IPS-11a (cell line): ENCODE data around the gene SGMS2.

Experiments
- H3K4me3 ChIP-seq: one replicate; pipeline ENCODE4 v1.5.1; 2013; ENCODE audit warnings: low read depth, low read length, control low read depth

SGMS2 gene

DNA sequence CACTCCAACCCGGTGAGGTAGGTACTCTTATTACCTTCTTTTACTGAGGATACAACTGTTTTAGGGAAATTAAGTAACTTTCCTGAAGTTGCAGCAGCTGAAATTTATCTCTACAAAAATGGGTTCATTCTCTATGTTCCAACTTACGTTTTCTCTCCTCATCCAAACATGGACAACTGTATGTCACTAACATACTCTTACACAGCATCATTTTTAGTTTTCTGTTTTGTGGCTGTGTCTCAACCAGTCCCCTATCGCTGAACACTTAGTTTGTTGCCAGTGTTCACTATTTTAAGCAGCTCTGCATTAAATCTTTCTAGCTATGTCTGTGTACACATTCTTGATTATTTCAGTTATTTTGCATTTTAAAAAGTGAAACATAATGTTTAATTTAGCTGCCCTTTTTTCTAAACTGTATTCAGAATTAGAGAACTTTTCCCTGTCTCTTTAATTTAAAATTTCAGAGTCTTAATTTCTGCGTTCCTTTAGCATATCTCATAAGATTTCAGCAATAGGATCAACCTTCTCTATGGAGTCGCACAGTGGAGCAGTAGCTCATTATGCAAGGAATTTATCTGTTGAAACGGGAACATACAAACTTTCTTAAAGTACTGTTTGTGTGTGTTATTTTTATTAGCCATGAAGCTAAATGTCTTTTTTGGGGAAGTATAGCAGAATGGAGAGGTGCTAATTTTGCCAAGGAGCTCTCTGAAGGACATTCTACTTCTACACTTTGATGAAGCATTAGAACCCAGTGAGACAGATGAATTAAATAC lies 3.8 kb downstream of the SGMS2 start:
- H3K4me3 ChIP-seq, result no peak overlapping the region

DNA sequence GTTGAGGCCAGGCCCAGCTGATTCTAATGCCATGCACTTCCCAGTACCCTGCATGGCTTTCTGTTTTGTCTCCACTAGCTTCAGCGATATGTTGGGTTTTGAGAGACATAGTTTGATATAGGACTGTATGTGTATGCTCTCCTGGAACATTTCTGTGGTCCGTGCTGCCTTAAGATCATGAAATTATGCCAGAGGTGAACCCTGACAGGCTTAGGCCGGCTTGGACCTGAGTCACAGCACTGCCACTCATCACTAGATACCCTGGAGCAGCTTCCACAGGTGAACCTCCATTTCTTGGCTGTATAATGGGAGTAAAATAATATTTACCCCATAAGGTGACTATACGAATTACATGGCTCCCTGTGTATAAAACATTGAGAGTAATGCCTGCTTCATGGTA lies 6.4 kb downstream of the SGMS2 start:
- H3K4me3 ChIP-seq, result no peak overlapping the region

DNA sequence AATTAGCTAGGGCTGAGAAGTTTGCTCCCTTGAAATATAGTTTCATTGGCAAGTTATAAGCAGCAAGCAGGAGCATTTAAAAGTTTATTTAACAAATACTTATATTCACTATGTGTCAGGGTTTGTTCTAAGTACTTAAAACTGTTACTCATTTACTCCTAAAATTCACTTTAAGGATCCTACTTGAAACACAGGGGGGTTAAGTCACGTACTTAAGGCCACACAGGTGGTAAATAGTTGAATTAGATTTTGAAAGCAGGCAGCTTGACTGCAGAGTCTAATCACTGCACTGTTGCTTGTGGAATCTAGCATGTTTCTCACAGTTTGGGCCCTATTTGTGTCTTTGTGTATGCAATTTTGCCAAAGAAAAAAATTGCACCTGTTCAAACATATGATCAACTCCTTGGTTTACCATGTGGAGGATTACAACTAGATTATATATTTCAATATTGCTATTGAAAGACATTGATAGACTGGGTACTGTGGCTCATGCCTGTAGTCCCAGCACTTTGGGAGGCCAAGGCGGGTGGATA lies 7.6 kb downstream of the SGMS2 start:
- H3K4me3 ChIP-seq, result no peak overlapping the region

DNA sequence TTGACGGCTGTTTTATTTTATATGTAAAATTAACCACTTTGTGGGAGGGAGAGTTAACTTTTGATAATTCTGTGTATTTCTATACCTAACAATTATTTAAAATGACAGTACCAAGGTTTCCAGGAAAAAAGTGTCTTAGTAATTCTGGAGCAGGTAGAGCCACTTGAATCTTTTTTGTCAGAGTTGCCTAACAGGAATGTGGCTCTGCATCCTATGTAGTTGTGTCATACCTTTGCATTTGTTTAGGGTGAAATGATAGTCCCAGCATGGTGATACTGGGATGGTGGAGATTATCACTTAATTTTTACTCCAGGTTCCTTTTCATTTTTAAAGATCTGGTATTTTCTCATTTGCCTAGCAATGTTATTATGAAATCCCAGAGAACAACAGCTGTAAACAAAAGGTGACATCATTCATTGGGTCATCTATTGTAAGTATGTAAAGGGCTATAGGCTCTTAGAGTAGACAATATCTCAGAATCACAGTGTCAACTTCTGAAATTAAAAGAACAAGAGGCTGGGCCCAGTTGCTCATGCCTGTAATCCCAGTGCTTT lies 9.6 kb downstream of the SGMS2 start:
- H3K4me3 ChIP-seq, result no peak overlapping the region

DNA sequence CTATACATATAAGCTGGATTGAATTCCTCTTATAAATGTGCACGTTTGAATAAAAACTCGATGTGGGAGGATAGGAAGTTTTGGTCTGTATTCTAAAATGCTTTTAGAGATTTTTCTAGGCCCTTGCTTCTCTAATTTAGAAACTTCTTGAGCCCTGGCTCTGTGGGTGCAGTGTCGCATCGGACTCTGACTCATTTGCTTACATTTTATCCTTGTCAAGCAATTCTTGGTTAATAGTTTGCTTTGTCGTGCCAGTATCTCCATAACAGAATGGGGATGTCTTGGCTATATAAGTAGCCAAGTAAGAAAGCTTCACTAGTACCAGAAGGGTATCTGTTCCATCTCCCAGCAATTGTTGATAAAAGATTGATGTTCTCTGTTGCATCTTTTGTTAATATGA lies 10.7 kb downstream of the SGMS2 start:
- no peak overlapping the region for H3K4me3 ChIP-seq

DNA sequence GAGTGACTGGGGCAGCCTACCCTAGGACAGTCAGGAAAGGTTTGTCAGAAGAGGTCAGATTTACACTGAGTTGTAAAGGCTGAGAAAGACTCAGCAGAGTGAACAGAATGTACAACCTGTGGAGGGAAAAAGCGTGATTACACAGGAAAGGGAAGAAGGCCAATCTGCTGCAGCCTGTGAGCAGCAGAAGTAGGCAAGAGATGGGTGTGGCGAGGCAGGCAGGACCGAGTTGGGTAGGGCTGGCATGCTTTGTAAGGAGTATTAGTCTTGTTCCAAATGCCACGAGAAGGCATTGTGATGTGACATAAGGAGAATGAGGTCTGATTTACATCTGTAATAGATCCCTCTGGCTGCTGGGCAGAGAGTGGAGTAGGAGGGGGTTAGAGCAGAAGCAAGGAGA lies 12.6 kb downstream of the SGMS2 start:
- H3K4me3 ChIP-seq, result no peak overlapping the region

DNA sequence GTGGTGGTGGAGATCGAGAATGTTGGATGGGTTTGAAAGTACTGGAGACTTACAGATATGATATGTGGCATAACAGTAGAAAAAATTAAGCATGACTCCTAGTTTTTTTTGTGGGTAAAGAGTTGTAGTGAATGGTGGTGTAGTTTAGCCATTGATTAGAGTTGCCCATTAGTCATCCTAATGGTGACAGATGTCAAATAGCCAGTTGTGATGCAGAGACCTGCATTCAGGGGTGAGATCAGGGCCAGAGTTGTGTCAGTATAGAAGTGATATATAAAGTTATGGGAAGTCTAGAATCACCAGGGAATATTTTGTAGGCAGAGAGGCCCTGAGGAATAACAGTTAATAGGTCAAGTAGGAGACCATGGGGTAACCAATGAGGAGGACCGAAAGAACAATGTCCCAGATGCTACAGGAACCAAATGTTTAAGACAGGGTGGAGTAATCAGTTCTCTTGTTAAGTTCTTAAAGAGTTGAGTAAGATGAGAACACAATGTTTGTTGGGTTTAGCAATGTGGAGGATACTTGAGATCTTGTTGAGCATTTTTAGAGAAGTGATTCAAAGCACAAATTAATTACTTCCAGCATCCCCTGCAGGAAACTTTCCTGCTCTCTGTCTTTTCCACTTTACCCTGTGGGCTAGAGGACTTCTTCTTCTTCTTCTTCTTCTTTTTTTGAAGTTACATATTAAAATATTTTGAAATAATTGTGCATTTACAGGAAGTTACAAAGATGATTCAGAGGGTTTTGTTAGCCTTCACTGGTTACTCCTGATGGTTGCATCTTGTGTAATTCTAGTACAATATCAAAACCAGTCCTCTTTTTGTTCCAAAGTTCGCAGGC lies 13.3 kb downstream of the SGMS2 start:
- no peak overlapping the region for H3K4me3 ChIP-seq

DNA sequence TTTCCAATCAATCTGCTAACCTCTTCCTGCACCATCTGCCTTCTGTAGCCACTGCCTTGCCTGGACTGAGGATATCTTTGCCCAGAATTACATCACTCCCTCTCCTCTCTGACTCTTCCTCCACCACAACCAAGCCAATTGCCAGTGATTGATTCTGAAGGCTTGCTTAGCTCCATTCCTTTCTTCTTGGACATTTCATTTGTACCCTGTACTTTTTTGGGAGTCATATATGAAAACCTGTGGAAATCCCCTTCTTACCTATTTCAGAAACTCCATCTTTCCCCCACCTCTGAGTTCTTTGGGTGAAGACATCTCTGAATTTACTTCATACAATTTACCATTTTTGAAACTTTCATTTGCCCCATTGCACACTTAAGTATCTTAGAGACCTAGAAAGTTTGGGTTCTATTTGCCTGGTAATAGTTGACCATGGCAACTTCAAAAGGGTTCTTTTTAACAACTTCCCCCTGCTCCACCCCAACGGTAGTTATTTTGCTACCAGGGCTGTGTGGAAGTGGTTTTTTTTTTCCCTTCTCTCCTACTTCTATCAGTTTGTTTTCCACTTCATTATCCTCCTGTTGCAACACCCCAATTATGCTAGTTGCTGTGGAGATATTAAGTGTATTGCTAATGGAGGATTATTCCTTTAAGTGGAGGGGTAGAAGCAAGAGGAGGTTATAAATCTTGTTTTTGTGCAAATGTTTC lies 14.3 kb downstream of the SGMS2 start:
- H3K4me3 ChIP-seq, result no peak overlapping the region

DNA sequence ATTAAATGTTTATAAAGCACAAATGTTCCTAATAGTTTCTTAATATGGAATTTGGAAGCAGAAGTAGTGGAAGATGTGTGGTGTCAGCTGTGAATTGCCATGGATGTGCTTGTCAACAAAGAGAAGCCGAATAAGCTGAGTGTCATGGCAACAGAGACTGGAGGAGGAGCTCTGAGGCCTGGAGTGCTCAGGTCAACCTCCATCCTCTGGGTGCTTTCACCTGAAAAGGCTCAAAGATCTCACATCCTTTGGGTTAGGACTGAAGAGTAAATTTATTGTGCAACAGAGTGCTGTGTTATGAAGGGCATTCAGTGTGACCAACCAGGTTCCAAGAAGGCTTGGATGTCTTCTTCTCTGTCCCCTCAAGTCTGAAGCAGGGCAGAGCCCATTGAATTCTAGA lies 18.7 kb downstream of the SGMS2 start:
- no peak overlapping the region for H3K4me3 ChIP-seq

DNA sequence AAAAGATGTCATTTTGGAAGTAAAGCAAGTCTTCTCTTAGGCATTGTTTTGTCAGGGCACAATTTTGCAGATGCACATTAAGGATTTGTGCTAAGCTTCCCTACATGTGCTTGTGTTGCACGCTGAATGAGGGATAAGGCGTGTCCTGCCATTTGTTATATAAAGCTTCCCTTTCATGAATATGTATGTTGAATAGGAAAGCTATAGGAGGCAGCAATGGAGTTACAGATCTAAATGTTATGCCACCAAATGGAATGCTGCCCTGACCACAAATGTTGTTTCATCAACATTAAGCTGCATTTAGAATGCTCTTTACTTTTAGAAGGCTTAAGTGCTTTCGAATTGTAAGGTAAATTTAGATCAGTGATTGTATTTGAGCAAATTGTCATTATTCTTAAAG lies 20.9 kb downstream of the SGMS2 start:
- H3K4me3 ChIP-seq, result no peak overlapping the region

DNA sequence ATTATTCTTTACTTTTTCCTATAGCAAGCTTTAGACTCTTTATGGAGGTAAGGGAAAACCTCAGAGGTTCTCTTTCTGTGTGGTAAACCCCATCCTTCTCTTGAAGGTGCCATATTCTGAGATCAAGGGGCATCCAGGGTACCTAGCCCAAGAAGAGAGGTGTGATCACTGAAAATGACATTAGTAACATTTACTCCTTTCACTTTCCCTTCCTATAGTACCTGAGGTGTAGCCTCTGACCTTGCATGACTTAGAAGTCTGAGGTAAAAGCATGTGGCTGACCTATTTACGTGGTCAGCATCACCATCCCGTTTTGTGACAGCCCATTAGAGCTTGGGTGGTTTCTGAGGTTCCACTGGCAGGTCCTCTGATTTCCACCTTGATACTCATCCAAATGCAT lies 25.7 kb downstream of the SGMS2 start:
- H3K4me3 ChIP-seq, result no peak overlapping the region

DNA sequence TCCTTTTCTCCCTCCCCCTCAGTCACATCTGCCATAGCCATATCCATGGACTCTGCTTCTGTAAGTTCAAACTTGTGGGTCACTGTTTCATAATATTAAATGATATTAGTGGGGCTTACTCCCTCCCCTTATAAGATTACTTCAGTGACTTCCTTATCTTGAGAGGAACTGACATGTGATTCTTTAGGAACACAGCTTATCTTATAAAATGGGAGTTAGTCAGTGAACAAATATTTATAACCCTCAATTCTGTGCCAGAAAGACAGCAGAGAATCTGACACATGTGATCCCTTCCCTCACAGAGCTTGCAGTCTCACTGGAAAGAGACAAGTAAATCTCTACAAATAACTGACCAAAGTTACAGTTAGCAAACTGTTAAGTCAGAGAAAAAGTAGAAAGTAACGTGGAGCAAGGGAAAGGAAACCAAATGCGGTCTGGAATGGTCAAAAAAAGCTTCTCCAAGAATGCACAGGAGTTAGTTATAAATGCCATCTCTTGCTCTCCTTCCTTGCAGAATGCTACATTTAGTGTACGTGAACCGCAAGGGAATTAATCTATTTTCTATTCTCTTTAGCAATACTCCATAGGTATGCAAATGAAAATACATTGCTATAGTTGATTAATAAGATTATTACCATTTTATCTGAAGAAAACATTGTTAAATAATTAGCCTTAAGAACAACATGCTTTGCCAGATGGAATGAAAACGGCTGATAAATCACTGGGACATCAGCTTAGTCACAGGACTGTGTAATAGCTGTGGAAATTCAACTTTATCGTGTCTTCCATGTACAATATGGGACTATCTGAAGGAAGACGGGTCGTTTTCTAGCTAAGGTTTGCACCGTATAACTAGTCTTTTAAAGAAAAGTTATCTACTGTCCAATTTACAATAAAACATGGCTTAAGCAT lies 29.0 kb downstream of the SGMS2 start:
- H3K4me3 ChIP-seq, result no peak overlapping the region

DNA sequence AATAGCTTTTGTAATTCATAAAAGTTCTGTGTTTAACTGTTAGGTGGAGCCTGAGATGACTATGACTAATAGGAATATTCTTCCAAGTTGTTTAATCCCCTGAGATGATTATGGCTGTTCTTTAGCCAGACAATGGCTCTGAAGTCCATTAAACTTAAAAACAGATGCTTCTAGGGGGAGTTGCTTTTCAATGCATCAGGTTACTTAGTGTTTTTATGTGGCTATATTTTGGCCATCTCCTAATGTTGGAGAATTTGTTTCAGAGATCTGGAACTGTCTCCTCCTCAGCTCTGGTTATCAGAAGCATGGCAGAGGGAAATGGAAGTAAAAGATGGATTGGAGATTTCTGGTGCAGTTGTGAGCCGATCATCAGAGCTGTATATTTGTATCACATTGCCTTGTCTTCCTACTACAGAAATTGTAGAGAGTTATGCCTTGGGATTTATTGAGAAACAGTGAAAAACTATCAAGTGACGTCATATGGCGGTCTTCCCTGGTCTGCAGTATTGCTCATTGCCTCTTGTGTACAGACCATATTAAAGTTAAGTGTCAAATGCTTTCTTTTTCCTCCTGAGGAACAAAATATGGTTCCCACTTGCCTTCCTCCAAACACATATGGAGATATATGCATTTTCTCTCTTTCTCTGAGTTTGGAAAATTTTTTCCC lies 29.8 kb downstream of the SGMS2 start:
- H3K4me3 ChIP-seq, result no peak overlapping the region

DNA sequence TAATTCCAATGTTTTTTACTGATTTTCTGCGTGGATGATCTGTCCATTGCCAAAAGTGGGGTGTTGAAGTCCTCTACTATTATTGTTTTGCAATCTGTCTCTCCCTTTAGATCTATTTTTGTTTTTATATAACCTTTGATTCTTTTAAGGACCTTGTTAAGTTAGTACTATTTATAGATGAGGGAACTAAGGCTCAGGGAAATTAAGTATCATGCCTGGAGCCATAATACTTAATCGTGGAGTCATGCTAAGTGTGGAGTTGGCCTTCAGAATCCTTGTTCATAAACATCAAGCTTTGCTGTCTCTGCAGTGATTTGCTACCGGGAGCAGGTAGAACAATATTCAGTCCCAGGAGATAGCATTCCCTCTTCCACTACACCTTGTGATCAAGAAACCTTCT lies 31.0 kb downstream of the SGMS2 start:
- H3K4me3 ChIP-seq, result no peak overlapping the region

DNA sequence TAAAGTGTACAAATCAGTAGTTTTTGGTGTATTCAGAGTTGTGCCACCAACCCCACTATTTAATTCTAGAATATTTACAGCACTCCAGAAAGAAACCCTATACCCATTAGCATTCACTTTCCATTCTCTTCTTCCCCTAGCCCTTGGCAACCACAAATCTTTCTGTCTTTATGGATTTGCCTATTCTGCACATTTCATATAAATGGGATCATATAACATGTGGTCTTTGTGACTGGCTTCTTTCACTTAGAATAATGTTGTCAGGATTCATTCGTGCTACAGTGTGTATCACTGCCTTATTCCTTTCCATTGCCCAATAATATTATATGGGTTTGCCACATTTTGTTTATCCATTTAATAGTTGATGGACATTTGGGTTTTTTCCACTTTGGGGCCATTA lies 32.2 kb downstream of the SGMS2 start:
- H3K4me3 ChIP-seq, result no peak overlapping the region

DNA sequence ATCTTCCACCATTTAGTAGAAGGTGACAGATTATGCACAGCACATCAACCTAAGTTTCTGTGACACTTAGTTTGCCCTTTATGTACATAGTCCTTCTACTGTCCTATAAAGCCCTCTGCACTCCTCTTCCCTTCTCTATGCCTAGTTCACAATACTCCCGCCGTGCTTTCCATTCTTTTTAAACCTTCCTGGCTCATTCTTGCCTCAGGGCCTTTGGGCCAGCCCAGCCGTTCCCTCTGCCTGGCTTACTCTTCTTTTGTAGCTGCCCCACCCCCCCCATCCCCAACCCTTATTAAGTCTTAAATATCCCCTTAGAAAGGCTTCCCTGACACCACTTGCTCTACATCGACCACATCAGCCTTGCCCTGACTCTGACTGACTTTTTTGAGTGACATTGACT lies 33.0 kb downstream of the SGMS2 start:
- no peak overlapping the region for H3K4me3 ChIP-seq

DNA sequence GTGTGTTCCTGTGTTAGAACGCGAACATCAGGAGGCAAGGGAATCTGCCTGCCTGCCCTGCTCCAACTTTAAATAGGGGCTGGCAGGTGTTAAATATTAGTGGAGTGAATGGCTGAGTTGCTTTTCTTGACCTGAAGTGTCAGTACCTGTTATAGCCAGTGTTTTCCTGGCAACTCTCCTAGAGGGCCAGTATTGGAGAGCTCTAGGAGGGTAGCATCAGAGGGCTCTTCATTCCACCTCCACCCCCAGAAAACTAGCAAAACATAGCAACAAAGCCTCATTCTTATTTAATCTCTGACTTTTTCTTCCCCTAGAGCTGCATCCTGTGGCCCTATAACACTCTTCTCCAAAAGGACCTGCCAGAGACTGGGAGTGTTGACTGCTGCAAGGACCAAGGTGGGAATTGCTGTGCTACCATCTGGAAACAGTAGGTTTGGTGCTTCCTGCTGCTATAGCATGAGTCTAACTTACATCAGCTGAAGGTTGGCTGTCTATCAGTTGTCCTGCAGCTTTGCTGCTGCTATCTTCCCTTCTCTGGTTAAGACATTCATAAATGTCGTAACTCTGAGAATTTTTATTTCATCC lies 33.5 kb downstream of the SGMS2 start:
- H3K4me3 ChIP-seq, result no peak overlapping the region

DNA sequence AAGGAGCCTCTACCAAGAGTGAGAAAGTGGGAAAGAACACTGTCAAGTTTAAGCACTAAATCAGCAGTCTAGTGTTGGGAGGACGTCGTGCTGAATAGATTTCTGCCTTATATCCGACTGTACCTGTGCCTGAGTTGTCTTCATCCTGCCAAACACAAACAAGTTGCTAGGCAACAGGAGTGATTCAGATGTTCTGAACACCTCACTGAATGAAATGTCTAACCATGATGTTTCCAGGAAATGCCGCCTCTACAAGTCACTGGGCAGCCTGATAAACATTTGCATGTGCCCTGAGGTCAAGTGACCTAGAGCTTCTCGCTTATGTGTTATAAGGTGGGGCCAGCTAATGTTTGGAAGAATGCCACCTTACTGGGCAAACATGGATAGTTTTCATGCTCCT lies 37.9 kb downstream of the SGMS2 start:
- no peak overlapping the region for H3K4me3 ChIP-seq

DNA sequence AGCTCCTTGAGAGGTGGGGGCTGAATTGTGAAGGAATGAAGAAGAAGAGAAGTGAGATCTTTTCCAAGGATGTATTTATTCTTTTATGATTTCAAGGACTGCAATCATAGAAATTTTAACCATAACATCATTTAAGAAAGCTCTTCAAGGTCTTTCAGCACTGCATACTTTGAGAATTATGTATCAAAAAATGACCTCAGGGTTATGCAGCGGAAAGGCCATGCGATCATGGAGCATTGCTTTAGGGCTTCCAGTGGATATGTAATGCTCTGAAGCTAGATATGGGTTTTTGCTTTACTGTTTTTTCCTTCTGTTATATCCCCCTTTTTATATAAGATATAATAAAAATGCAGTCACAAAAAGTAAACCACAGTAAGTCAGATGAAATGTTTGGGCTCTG lies 38.7 kb downstream of the SGMS2 start:
- no peak overlapping the region for H3K4me3 ChIP-seq
